AG10803 (cell line): ENCODE data around the gene UQCRC1.

Experiments used
- DNase-seq: peaks from one replicate; pipeline ENCODE4 v3.0.0; 2010; ENCODE audit warnings: low read depth
- H3K4me3 ChIP-seq: 2 replicates; pipeline ENCODE4 v1.5.1; 2011; ENCODE audit warnings: mild to moderate bottlenecking, low read length, control low read depth
- CTCF ChIP-seq: conservative IDR thresholded peaks from 2 replicates; pipeline ENCODE4 v1.5.1; 2011; ENCODE audit warnings: mild to moderate bottlenecking, low read length, control low read depth, inconsistent platforms

The UQCRC1 gene

GRCh38 chr3:48595075-48595525 is 14.3 kb downstream of the UQCRC1 start, which contains the start of gene COL7A1:
Gene COL7A1 (minus strand): TSS chr3:48595329. CDS start chr3:48595159, 170 bp downstream.
- no peak for TF ChIP-seq CTCF
- peak within 1 kb of the TSS; percentile 64 for H3K4me3 ChIP-seq
- DNase-seq: peak; percentile 31

GRCh38 chr3:48594417-48595049 is 14.9 kb downstream of the UQCRC1 start:
- no peak for TF ChIP-seq CTCF
- peak; percentile 48 for DNase-seq
- peak overlapping the region; percentile 64 for H3K4me3 ChIP-seq

GRCh38 chr3:48593337-48593736 is 16.1 kb downstream of the UQCRC1 start:
- no peak for DNase-seq
- H3K4me3 ChIP-seq: no peak overlapping the region; the same call in 1 of the 2 replicates
- no peak for TF ChIP-seq CTCF

- H3K4me3 ChIP-seq: no peak overlapping the region
- DNase-seq: peak; percentile 8
- no peak for TF ChIP-seq CTCF
Measured at GRCh38 chr3:48592519-48593087, 16.8 kb downstream of the UQCRC1 start.

- no peak for TF ChIP-seq CTCF
- H3K4me3 ChIP-seq: no peak overlapping the region
- DNase-seq: no peak
Measured at GRCh38 chr3:48591886-48592518, 17.4 kb downstream of the UQCRC1 start.

GRCh38 chr3:48591436-48591835 is 18.0 kb downstream of the UQCRC1 start:
- DNase-seq: no peak
- no peak overlapping the region for H3K4me3 ChIP-seq
- TF ChIP-seq CTCF: no peak

- no peak for DNase-seq
- no peak for TF ChIP-seq CTCF
- H3K4me3 ChIP-seq: no peak overlapping the region
Measured at GRCh38 chr3:48588230-48588629, 21.2 kb downstream of the UQCRC1 start.
